Measurements from ENCODE around the gene EID2. TPM values are rescaled to one million over a fixed set of nuclear protein-coding genes. Genes with fewer than 3 reads are reported as not detected.

Gene EID2
- total and polyA plus RNA-seq, 10 of the 15 experiments (the other 5 are each of a cell fraction or from before 2014, with no cell fraction given) = 1.6 to 11.4 (median 7.0) TPM

DNA sequence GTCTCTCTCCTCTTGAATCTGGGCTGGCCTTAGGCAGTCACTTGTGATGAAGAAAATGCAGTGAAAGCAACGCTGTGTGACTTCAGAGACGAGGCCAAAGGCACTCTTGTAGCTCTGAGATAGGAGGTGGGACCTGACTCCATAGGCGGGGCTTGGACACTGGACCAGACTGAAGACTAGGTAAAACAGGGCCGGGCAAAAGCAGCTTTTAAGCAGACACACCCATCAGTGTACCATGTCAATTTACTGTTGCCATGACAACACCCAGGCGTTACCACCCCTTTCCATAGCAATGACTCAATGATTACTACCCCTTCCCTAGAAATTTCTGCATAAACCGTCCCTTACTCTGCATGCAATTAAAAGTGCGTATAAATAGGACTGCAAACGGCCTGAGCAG lies 6.6 kb upstream of the EID2 start (continued):
- TF ChIP-seq TCF12 (IDR thresholded peaks at IDR 0.05; ENCODE audit: low read depth, low read length) (no peak), KDM1A (IDR thresholded peaks at IDR 0.05; ENCODE audit: borderline replicate concordance) (no peak), SRF (IDR thresholded peaks at IDR 0.05; ENCODE audit: low read depth in 2 of 2, low read length in 2 of 2) (no peak), ETV6 (conservative IDR thresholded peaks at IDR 0.05 in 1 of 2, IDR thresholded peaks at IDR 0.05 in 1 of 2; ENCODE audit: borderline replicate concordance in 1 of 2, low read depth in 1 of 2) (no peak), SREBF2 (IDR thresholded peaks at IDR 0.05; ENCODE audit: low read length) (no peak)
- TF ChIP-seq, protein P1, sequence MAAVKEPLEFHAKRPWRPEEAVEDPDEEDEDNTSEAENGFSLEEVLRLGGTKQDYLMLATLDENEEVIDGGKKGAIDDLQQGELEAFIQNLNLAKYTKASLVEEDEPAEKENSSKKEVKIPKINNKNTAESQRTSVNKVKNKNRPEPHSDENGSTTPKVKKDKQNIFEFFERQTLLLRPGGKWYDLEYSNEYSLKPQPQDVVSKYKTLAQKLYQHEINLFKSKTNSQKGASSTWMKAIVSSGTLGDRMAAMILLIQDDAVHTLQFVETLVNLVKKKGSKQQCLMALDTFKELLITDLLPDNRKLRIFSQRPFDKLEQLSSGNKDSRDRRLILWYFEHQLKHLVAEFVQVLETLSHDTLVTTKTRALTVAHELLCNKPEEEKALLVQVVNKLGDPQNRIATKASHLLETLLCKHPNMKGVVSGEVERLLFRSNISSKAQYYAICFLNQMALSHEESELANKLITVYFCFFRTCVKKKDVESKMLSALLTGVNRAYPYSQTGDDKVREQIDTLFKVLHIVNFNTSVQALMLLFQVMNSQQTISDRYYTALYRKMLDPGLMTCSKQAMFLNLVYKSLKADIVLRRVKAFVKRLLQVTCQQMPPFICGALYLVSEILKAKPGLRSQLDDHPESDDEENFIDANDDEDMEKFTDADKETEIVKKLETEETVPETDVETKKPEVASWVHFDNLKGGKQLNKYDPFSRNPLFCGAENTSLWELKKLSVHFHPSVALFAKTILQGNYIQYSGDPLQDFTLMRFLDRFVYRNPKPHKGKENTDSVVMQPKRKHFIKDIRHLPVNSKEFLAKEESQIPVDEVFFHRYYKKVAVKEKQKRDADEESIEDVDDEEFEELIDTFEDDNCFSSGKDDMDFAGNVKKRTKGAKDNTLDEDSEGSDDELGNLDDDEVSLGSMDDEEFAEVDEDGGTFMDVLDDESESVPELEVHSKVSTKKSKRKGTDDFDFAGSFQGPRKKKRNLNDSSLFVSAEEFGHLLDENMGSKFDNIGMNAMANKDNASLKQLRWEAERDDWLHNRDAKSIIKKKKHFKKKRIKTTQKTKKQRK (IDR thresholded peaks at IDR 0.05; ENCODE audit: low read depth, low read length) = no peak

DNA sequence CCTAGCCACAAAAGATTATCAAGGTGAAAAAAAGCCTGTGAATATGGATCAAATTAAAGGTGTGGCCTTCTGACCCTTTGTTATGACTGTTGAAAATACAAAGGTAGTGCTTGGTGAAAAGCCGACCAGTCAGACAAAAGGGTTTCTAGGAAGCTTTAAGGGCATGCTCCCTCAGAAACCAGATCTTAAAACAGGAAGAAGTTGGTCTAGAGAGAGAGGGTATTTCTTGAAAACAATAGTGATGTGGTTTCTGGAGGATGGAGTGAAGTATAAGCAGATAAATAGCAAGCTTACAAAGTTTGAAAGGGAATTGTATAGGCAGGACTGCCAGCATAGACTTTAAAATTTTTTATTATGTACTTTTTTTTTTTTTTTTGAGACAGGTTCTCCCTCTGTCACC lies 5.0 kb upstream of the EID2 start:
- Histone ChIP-seq H3K79me2 (ENCODE audit: control insufficient read depth, insufficient read depth, low read length) (peaks cover under 1% of the 10 kb centered on the region), H3K4me2 (ENCODE audit: control insufficient read depth, insufficient read depth) (no peak overlapping the region), H3K27me3 (replicated peaks in 1 of 2; ENCODE audit: control insufficient read depth in 2 of 2, insufficient read depth in 2 of 2, low read length in 1 of 2) (no peaks in the 10 kb centered on the region; a peak in 1 of 4 replicates), H3K36me3 (ENCODE audit: control insufficient read depth in 2 of 2, insufficient read depth in 2 of 2, low read length in 1 of 2) (no peaks in the 10 kb centered on the region), H3K4me3 (no peak overlapping the region), H3K27ac (ENCODE audit: control insufficient read depth, insufficient read depth) (no peak overlapping the region), H2AFZ (ENCODE audit: control insufficient read depth, low read depth, low read length) (no peak overlapping the region), H3K9ac (ENCODE audit: control insufficient read depth, insufficient read depth, low read length) (no peak overlapping the region), H3K4me1 (ENCODE audit: control insufficient read depth, insufficient read depth, low read length) (no peaks in the 10 kb centered on the region; the same call in 1 of the 2 replicates), H4K20me1 (ENCODE audit: control insufficient read depth, insufficient read depth) (no peaks in the 10 kb centered on the region), H3K9me3 (replicated peaks; ENCODE audit: control insufficient read depth, insufficient read depth, low read length) (no peaks in the 10 kb centered on the region)
- TF ChIP-seq, protein P2, sequence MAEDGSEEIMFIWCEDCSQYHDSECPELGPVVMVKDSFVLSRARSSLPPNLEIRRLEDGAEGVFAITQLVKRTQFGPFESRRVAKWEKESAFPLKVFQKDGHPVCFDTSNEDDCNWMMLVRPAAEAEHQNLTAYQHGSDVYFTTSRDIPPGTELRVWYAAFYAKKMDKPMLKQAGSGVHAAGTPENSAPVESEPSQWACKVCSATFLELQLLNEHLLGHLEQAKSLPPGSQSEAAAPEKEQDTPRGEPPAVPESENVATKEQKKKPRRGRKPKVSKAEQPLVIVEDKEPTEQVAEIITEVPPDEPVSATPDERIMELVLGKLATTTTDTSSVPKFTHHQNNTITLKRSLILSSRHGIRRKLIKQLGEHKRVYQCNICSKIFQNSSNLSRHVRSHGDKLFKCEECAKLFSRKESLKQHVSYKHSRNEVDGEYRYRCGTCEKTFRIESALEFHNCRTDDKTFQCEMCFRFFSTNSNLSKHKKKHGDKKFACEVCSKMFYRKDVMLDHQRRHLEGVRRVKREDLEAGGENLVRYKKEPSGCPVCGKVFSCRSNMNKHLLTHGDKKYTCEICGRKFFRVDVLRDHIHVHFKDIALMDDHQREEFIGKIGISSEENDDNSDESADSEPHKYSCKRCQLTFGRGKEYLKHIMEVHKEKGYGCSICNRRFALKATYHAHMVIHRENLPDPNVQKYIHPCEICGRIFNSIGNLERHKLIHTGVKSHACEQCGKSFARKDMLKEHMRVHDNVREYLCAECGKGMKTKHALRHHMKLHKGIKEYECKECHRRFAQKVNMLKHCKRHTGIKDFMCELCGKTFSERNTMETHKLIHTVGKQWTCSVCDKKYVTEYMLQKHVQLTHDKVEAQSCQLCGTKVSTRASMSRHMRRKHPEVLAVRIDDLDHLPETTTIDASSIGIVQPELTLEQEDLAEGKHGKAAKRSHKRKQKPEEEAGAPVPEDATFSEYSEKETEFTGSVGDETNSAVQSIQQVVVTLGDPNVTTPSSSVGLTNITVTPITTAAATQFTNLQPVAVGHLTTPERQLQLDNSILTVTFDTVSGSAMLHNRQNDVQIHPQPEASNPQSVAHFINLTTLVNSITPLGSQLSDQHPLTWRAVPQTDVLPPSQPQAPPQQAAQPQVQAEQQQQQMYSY (CRISPR knock-in tag; IDR thresholded peaks at IDR 0.05) = no peak
- TF ChIP-seq, protein P3, sequence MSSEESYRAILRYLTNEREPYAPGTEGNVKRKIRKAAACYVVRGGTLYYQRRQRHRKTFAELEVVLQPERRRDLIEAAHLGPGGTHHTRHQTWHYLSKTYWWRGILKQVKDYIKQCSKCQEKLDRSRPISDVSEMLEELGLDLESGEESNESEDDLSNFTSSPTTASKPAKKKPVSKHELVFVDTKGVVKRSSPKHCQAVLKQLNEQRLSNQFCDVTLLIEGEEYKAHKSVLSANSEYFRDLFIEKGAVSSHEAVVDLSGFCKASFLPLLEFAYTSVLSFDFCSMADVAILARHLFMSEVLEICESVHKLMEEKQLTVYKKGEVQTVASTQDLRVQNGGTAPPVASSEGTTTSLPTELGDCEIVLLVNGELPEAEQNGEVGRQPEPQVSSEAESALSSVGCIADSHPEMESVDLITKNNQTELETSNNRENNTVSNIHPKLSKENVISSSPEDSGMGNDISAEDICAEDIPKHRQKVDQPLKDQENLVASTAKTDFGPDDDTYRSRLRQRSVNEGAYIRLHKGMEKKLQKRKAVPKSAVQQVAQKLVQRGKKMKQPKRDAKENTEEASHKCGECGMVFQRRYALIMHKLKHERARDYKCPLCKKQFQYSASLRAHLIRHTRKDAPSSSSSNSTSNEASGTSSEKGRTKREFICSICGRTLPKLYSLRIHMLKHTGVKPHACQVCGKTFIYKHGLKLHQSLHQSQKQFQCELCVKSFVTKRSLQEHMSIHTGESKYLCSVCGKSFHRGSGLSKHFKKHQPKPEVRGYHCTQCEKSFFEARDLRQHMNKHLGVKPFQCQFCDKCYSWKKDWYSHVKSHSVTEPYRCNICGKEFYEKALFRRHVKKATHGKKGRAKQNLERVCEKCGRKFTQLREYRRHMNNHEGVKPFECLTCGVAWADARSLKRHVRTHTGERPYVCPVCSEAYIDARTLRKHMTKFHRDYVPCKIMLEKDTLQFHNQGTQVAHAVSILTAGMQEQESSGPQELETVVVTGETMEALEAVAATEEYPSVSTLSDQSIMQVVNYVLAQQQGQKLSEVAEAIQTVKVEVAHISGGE (CRISPR knock-in tag; IDR thresholded peaks at IDR 0.05) = no peak
- no peak for TF ChIP-seq HDAC6 (IDR thresholded peaks at IDR 0.05; ENCODE audit: unreplicated experiment)
- TF ChIP-seq LARP7 (IDR thresholded peaks at IDR 0.05) = no peak
- TF ChIP-seq PAX5 (IDR thresholded peaks at IDR 0.05; ENCODE audit: borderline replicate concordance, low read depth, low read length) = no peak
- no peak for TF ChIP-seq NFYB (IDR thresholded peaks at IDR 0.05; ENCODE audit: insufficient read depth, low read depth, low read length)
- no peak for ATAC-seq
- WGBS (ENCODE audit: insufficient coverage, insufficient replicate concordance, low lambda C conversion rate, missing lambda C conversion rate) = 0% methylated on average over 1 of the region's 1 CpG
- no peak for FAIRE-seq
- no TSS peak for BruUV-seq (replicated peaks)
- intact Hi-C loops (cut with micrococcal nuclease; ENCODE audit: unreplicated experiment) (no loop called here), in situ Hi-C loops (cut with MboI) (loop anchor here (5.0 kb wide), 1 partner anchor 297 kb away; no protein-coding TSS in a partner anchor)
- CTCF ChIA-PET = interaction anchor here (2.0 to 15.0 kb wide), 2 partner anchors 9 to 130 kb away, joined by 6 to 248 read pairs; no protein-coding TSS in a partner anchor
- no peak for DNase-seq (ENCODE audit: low read depth, low spot score)
- POLR2A ChIA-PET = interaction anchor here (0.7 kb wide), 2 partner anchors 125 to 289 kb away, joined by 4 to 5 read pairs; no protein-coding TSS in a partner anchor
- RAD21 ChIA-PET (ENCODE audit: unreplicated experiment) = interaction anchor here (1.2 to 1.5 kb wide), 2 partner anchors 83 to 127 kb away, joined by 3 to 5 read pairs; no protein-coding TSS in a partner anchor
- SMC1A ChIA-PET (ENCODE audit: uncharacterized antibody, unreplicated experiment) = no interaction called here

Measured in GM12878 (cell line).